H1 (cell line): ENCODE results near the gene CENPP. TPM values are rescaled to one million over a fixed set of nuclear protein-coding genes. Genes with fewer than 3 reads are reported as not detected.

Source experiments
- CTCF ChIA-PET: fragments of 300-600 bp; sonication (Branson Sonifier 250); formaldehyde crosslinking; loops from one replicate; lab custom pipeline; 2021; ENCODE audit not compliant: partially characterized antibody; lab: Charles Lee
- POLR2A ChIA-PET: fragments of 300-600 bp; sonication (Branson Sonifier 250); formaldehyde crosslinking; loops from one replicate; lab custom pipeline; 2021; ENCODE audit warnings: inconsistent platforms; ENCODE audit not compliant: partially characterized antibody; lab: Charles Lee
- DNase-seq, 2 experiments: peaks; one replicate each; pipeline versions ENCODE4 v3.0.0 to v3.0.0-alpha.2; 2010 to 2022; ENCODE audit warnings: low spot score in 2 of 2, low read depth in 1 of 2, mixed read lengths in 1 of 2
- FAIRE-seq: peaks from 2 replicates; lab custom pipeline; 2011; peaks lifted over from hg19 to GRCh38; lab: Jason Lieb, UNC
- H2AFZ ChIP-seq: 2 replicates; pipeline ENCODE4 v1.8.1; 2012; ENCODE audit warnings: low read length, inconsistent platforms
- H2AK5ac ChIP-seq: 2 replicates; pipeline ENCODE4 v1.6.1; 2013; ENCODE audit warnings: low read depth, low read length
- H2BK120ac ChIP-seq: replicated peaks from 2 replicates; pipeline ENCODE3; 2013; ENCODE audit warnings: low read depth, low read length, inconsistent platforms
- H2BK12ac ChIP-seq: 2 replicates; pipeline ENCODE4 v1.6.1; 2013; ENCODE audit warnings: low read depth, low read length
- H2BK15ac ChIP-seq: 2 replicates; pipeline ENCODE4 v1.6.1; 2013; ENCODE audit warnings: low read length
- H2BK20ac ChIP-seq: 2 replicates; pipeline ENCODE4 v1.6.1; 2013; ENCODE audit warnings: low read length
- H2BK5ac ChIP-seq: 2 replicates; pipeline ENCODE4 v1.6.1; 2013; ENCODE audit warnings: low read depth, low read length
- H3K14ac ChIP-seq: 2 replicates; pipeline ENCODE4 v1.6.1; 2013; ENCODE audit warnings: inconsistent platforms; ENCODE audit not compliant: insufficient read length
- H3K18ac ChIP-seq: 2 replicates; pipeline ENCODE4 v1.6.1; 2013; ENCODE audit warnings: low read length; ENCODE audit errors: extremely low read depth
- H3K23ac ChIP-seq: 2 replicates; pipeline ENCODE4 v1.6.1; 2013; ENCODE audit warnings: inconsistent platforms; ENCODE audit not compliant: insufficient read length
- H3K23me2 ChIP-seq: 2 replicates; pipeline ENCODE4 v1.6.1; 2013; ENCODE audit warnings: low read depth, low read length
- H3K27ac ChIP-seq: 2 replicates; pipeline ENCODE4 v1.6.1; 2011; ENCODE audit warnings: low read depth, low read length, inconsistent platforms
- H3K27me3 ChIP-seq, 4 experiments: replicated peaks in 1 of 4; 1 replicate in 1 of 4; 2 replicates in 3 of 4; pipeline versions ENCODE4 v1.6.1 to v1.8.1; 2011 to 2013; ENCODE audit warnings: low read length in 3 of 4, mild to moderate bottlenecking in 3 of 4, inconsistent platforms in 2 of 4, mixed read lengths in 2 of 4, moderate library complexity in 1 of 4; ENCODE audit not compliant: control insufficient read depth in 3 of 4, insufficient read depth in 3 of 4; ENCODE audit errors: extremely low read depth in 1 of 4
- H3K36me3 ChIP-seq, 4 experiments: 2 replicates each; pipeline versions ENCODE4 v1.6.1 to v1.8.1; 2011 to 2013; ENCODE audit warnings: mild to moderate bottlenecking in 4 of 4, low read length in 3 of 4, moderate library complexity in 2 of 4, control low read depth in 1 of 4, inconsistent platforms in 1 of 4; ENCODE audit not compliant: insufficient read depth in 4 of 4, control insufficient read depth in 2 of 4
- H3K4ac ChIP-seq: replicated peaks from 2 replicates; pipeline ENCODE3; 2013; ENCODE audit warnings: low read length, low read depth, mixed read lengths, inconsistent platforms; ENCODE audit not compliant: insufficient read length
- H3K4me1 ChIP-seq, 4 experiments: replicated peaks in 1 of 4; 1 replicate in 1 of 4; 2 replicates in 3 of 4; pipeline versions ENCODE4 v1.6.1 to v1.8.1; 2011 to 2013; ENCODE audit warnings: low read length in 3 of 4, inconsistent platforms in 2 of 4, mixed read lengths in 1 of 4; ENCODE audit not compliant: insufficient read depth in 4 of 4, control insufficient read depth in 3 of 4
- H3K4me2 ChIP-seq, 2 experiments: 2 replicates each; pipeline versions ENCODE4 v1.6.1 to v1.8.1; 2011 to 2013; ENCODE audit warnings: low read depth in 2 of 2, low read length in 2 of 2, control low read depth in 1 of 2, inconsistent platforms in 1 of 2, mild to moderate bottlenecking in 1 of 2; ENCODE audit not compliant: insufficient read depth in 1 of 2
- H3K4me3 ChIP-seq, 4 experiments: fragments of 200-600, 300-600 bp in 1 of 4; sonication (generic), shearing (Covaris generic), sonication (Bioruptor Twin) in 1 of 4; 2 replicates each; pipeline versions ENCODE4 v1.5.1 to v1.8.1; 2011 to 2016; ENCODE audit warnings: low read length in 4 of 4, low read depth in 3 of 4, control low read depth in 2 of 4, inconsistent platforms in 2 of 4, mild to moderate bottlenecking in 2 of 4, mixed read lengths in 1 of 4, moderate library complexity in 1 of 4; ENCODE audit not compliant: insufficient read depth in 2 of 4; ENCODE audit errors: extremely low read depth in 1 of 4
- H3K56ac ChIP-seq: replicated peaks from 2 replicates; pipeline ENCODE3; 2013; ENCODE audit warnings: low read depth, mild to moderate bottlenecking, mixed read lengths, low read length, inconsistent platforms; ENCODE audit not compliant: insufficient read length
- H3K79me1 ChIP-seq: 2 replicates; pipeline ENCODE4 v1.6.1; 2013; ENCODE audit warnings: low read depth, low read length, control low read depth
- H3K79me2 ChIP-seq, 2 experiments: 2 replicates each; pipeline versions ENCODE4 v1.6.1 to v1.8.1; 2012 to 2013; ENCODE audit warnings: low read length in 2 of 2, mild to moderate bottlenecking in 2 of 2, inconsistent platforms in 1 of 2; ENCODE audit not compliant: insufficient read depth in 2 of 2, control insufficient read depth in 1 of 2
- H3K9ac ChIP-seq, 4 experiments: replicated peaks in 1 of 4; 1 replicate in 1 of 4; 2 replicates in 3 of 4; pipeline versions ENCODE4 v1.6.1 to v1.8.1; 2011 to 2013; ENCODE audit warnings: low read depth in 3 of 4, low read length in 3 of 4, control low read depth in 2 of 4, mild to moderate bottlenecking in 2 of 4, moderate library complexity in 2 of 4, inconsistent platforms in 1 of 4; ENCODE audit errors: extremely low read depth in 1 of 4
- H3K9me3 ChIP-seq, 2 experiments: 2 replicates each; pipeline versions ENCODE4 v1.6.1 to v1.8.1; 2012 to 2013; ENCODE audit warnings: mild to moderate bottlenecking in 2 of 2, moderate library complexity in 2 of 2, control low read depth in 1 of 2, inconsistent platforms in 1 of 2, low read depth in 1 of 2, low read length in 1 of 2, mixed read lengths in 1 of 2; ENCODE audit not compliant: insufficient read depth in 2 of 2
- H4K20me1 ChIP-seq, 2 experiments: replicated peaks in 1 of 2; 2 replicates each; pipeline versions ENCODE3 to v1.8.1; 2011 to 2013; ENCODE audit warnings: inconsistent platforms in 2 of 2, low read length in 2 of 2, mild to moderate bottlenecking in 1 of 2; ENCODE audit not compliant: insufficient read depth in 2 of 2, control insufficient read depth in 1 of 2
- H4K5ac ChIP-seq: 2 replicates; pipeline ENCODE4 v1.6.1; 2013; ENCODE audit warnings: low read length, low read depth, mixed read lengths, inconsistent platforms; ENCODE audit not compliant: insufficient read length
- H4K8ac ChIP-seq: 2 replicates; pipeline ENCODE4 v1.8.0; 2013; ENCODE audit warnings: mild to moderate bottlenecking, moderate library complexity, low read length, inconsistent platforms; ENCODE audit not compliant: insufficient read depth; ENCODE audit errors: extremely low read depth
- H4K91ac ChIP-seq: replicated peaks from 2 replicates; pipeline ENCODE3; 2013; ENCODE audit warnings: low read length, mixed read lengths, inconsistent platforms; ENCODE audit not compliant: insufficient read length
- CREB1 ChIP-seq: IDR thresholded peaks from 2 replicates; pipeline ENCODE4 v1.6.1; 2012; ENCODE audit warnings: inconsistent platforms
- FOSL1 ChIP-seq: IDR thresholded peaks from 2 replicates; pipeline ENCODE4 v1.6.1; 2011; ENCODE audit warnings: mild to moderate bottlenecking, low read depth, low read length, moderate library complexity; ENCODE audit not compliant: insufficient read depth
- JUN ChIP-seq: IDR thresholded peaks from 2 replicates; pipeline ENCODE4 v1.6.1; 2011; ENCODE audit warnings: low read depth, mild to moderate bottlenecking, improper control_type of control experiment, low read length
- KDM1A ChIP-seq: fragments of 200-600, 300-600 bp; sonication (generic); IDR thresholded peaks from 2 replicates; pipeline ENCODE4 v1.7.1; 2016; ENCODE audit warnings: mild to moderate bottlenecking, low read length, borderline replicate concordance
- SIN3A ChIP-seq, 2 experiments: IDR thresholded peaks in 1 of 2; conservative IDR thresholded peaks in 1 of 2; 2 replicates each; pipeline ENCODE4 v1.6.1; 2011 to 2012; ENCODE audit warnings: low read length in 2 of 2, improper control_type of control experiment in 1 of 2, low read depth in 1 of 2, mild to moderate bottlenecking in 1 of 2
- SIRT6 ChIP-seq: IDR thresholded peaks from one replicate; pipeline ENCODE4 v1.7.1; 2012; ENCODE audit warnings: low read length, inconsistent platforms
- SIX5 ChIP-seq: IDR thresholded peaks from 2 replicates; pipeline ENCODE4 v1.6.1; 2011; ENCODE audit warnings: mild to moderate bottlenecking, low read depth, low read length
- SP4 ChIP-seq: IDR thresholded peaks from 2 replicates; pipeline ENCODE4 v1.6.1; 2012; ENCODE audit warnings: low read length, inconsistent platforms
- SRF ChIP-seq: IDR thresholded peaks from 2 replicates; pipeline ENCODE4 v1.6.1; 2011; ENCODE audit warnings: mild to moderate bottlenecking, low read depth, low read length, moderate library complexity
- SUZ12 ChIP-seq: fragments of 200-600 bp; sonication (generic); IDR thresholded peaks from 2 replicates; pipeline ENCODE4 v1.6.1; 2012; ENCODE audit warnings: mild to moderate bottlenecking, inconsistent platforms, low read length, moderate library complexity, mixed read lengths
- WGBS, 2 experiments: shearing (Covaris generic) in 1 of 2; methylation state at CpG; one replicate each; pipeline versions ENCODE4 v1.1.6 to v1.1.7; 2013 to 2015; ENCODE audit warnings: low lambda C conversion rate in 2 of 2, mixed read lengths in 2 of 2, inconsistent platforms in 1 of 2, low coverage in 1 of 2, missing lambda C conversion rate in 1 of 2; ENCODE audit not compliant: insufficient replicate concordance in 2 of 2, insufficient coverage in 1 of 2, insufficient read length in 1 of 2; ENCODE audit errors: extremely low coverage in 1 of 2, missing lambda C conversion rate in 1 of 2; 5-methylcytosine and 5-hydroxymethylcytosine counted together
- polyA plus RNA-seq, 7 experiments: library from polyadenylated mRNA; depleted of rRNA in 3 of 7; stranded (reverse) in 5 of 7; unstranded in 2 of 7; fragments of >200 nt in 5 of 7; fragments of 200-250 nt in 2 of 7; gene quantifications; 1 replicate in 5 of 7; 2 replicates in 1 of 7; 4 replicates in 1 of 7; pipeline versions ENCODE4 v1.2.1 to v1.2.3, GENCODE V29; 2011 to 2013; ENCODE audit warnings: missing spikeins in 2 of 7, mixed read lengths in 2 of 7
- total RNA-seq: library from RNA; stranded (reverse); fragmentation: NEBNext Ultra II Directional; extraction: Animal tissue kit (Norgen Biotek cat#: 25700); gene quantifications from 2 replicates; pipeline ENCODE4 v1.2.1, GENCODE V29; 2021

CENPP gene
- total and polyA plus RNA-seq, 2 of the 8 experiments (the other 6 are each of a cell fraction or from before 2014, with no cell fraction given), result 2.7 to 10.8 TPM

- FAIRE-seq, result no peak
- TF ChIP-seq SP4, result no peak
- TF ChIP-seq FOSL1, result no peak
- no peak for TF ChIP-seq CREB1
- TF ChIP-seq SRF, result no peak
- TF ChIP-seq SIX5, result no peak
- TF ChIP-seq SIN3A (conservative IDR thresholded peaks at IDR 0.05 in 1 of 2, IDR thresholded peaks at IDR 0.05 in 1 of 2; ENCODE audit: low read depth in 1 of 2, low read length in 2 of 2), result no peak
- no peak for TF ChIP-seq KDM1A
- TF ChIP-seq JUN, result no peak
- TF ChIP-seq SUZ12, result no peak
- TF ChIP-seq SIRT6, result no peak
These were observed 27.3 kb downstream of the CENPP start for GRCh38 chr9:92353051-92353450.

More at GRCh38 chr9:92353051-92353450, 27.3 kb downstream of the CENPP start:
- no peak overlapping the region for H3K9ac ChIP-seq
- H4K91ac ChIP-seq, result no peak overlapping the region
- no peaks in the 10 kb centered on the region for H3K9me3 ChIP-seq
- 94% methylated on average over 6 of the region's 6 CpGs; no CpG with 5 or more reads in 1 of the 2 experiments for WGBS, 2 experiments
- ChIA-PET POLR2A (no interaction called here), CTCF (no interaction called here)
- H2BK15ac ChIP-seq, result no peak overlapping the region
- H3K4me3 ChIP-seq, result no peak overlapping the region
- no peak overlapping the region for H4K5ac ChIP-seq
- no peaks in the 10 kb centered on the region for H3K23me2 ChIP-seq
- no peak overlapping the region for H2BK5ac ChIP-seq
- no peaks in the 10 kb centered on the region; a peak in 1 of 8 replicates for H3K36me3 ChIP-seq
- no peak overlapping the region for H2BK120ac ChIP-seq
- no peak overlapping the region for H2BK12ac ChIP-seq
- DNase-seq, result no peak
- H3K4ac ChIP-seq, result no peak overlapping the region
- H3K4me1 ChIP-seq, result no peaks in the 10 kb centered on the region
- no peaks in the 10 kb centered on the region for H3K79me2 ChIP-seq
- H3K4me2 ChIP-seq, result no peak overlapping the region
- no peak overlapping the region for H3K14ac ChIP-seq
- H3K27ac ChIP-seq, result no peak overlapping the region
- no peaks in the 10 kb centered on the region for H3K79me1 ChIP-seq
- H3K18ac ChIP-seq, result no peak overlapping the region
- no peak overlapping the region for H2BK20ac ChIP-seq
- no peak overlapping the region for H4K8ac ChIP-seq
- H4K20me1 ChIP-seq, result no peaks in the 10 kb centered on the region
- H3K27me3 ChIP-seq, result no peaks in the 10 kb centered on the region
- no peak overlapping the region for H2AFZ ChIP-seq
- no peak overlapping the region for H3K23ac ChIP-seq
- no peak overlapping the region for H2AK5ac ChIP-seq
- H3K56ac ChIP-seq, result no peak overlapping the region
